GM18858 (cell line): ENCODE data around the gene GNAI2.

ENCODE experiments used
- ATAC-seq: cut with Tn5 transposase; IDR thresholded peaks from one replicate; pipeline ENCODE4 v1.9.1; 2021; ENCODE audit not compliant: unreplicated experiment

The GNAI2 gene

DNA sequence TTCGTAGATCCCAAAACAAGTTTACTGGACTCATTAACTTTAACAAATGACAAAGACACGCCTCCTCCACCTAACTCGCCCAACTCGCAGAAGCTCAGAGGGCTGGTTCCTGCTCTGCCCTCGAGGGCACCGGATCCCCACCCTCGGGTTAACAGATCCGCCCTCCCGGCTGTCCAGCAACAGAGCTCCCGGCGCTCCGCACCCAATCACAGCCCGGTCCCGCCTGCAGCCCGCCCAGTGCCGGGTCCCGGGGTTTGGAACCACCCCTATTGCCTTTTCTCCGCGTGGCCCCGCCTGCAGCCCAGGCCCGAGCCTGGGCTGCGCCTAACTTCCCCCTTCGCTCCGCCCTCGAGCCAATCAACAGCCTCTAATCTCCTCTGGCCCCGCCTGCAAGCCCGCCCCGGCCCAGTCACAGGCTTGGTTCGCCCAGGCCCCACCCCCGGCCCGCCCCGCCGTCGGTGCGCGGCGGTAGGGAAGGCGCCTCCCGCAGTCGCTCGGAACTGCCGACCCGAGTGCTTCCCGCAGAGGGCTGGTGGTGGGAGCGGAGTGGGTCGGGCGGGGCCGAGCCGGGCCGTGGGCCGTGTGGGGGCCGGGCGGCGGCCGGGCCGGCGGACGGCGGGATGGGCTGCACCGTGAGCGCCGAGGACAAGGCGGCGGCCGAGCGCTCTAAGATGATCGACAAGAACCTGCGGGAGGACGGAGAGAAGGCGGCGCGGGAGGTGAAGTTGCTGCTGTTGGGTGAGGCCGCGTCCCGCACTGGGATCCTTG lies at the start of gene GNAI2:
Gene GNAI2 (plus strand): TSS at position 489 of the 768 bp plus-strand sequence. CDS start 132 bp downstream, at position 621.
- peak; percentile 88 for ATAC-seq

DNA sequence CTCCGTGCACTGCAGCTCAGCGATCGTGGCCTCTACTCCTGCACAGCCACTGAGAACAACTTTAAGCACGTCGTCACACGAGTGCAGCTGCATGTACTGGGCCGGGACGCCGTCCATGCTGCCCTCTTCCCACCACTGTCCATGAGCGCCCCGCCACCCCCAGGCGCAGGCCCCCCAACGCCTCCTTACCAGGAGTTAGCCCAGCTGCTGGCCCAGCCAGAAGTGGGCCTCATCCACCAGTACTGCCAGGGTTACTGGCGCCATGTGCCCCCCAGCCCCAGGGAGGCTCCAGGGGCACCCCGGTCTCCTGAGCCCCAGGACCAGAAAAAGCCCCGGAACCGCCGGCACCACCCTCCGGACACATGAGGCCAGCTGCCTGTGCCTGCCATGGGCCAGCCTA lies 48.3 kb upstream of the GNAI2 start:
- ATAC-seq: no peak

- no peak for ATAC-seq
Observed at GRCh38 chr3:50189274-50189673, 46.7 kb upstream of the GNAI2 start.

GRCh38 chr3:50189989-50190388 lies 46.0 kb upstream of the GNAI2 start:
- no peak for ATAC-seq

DNA sequence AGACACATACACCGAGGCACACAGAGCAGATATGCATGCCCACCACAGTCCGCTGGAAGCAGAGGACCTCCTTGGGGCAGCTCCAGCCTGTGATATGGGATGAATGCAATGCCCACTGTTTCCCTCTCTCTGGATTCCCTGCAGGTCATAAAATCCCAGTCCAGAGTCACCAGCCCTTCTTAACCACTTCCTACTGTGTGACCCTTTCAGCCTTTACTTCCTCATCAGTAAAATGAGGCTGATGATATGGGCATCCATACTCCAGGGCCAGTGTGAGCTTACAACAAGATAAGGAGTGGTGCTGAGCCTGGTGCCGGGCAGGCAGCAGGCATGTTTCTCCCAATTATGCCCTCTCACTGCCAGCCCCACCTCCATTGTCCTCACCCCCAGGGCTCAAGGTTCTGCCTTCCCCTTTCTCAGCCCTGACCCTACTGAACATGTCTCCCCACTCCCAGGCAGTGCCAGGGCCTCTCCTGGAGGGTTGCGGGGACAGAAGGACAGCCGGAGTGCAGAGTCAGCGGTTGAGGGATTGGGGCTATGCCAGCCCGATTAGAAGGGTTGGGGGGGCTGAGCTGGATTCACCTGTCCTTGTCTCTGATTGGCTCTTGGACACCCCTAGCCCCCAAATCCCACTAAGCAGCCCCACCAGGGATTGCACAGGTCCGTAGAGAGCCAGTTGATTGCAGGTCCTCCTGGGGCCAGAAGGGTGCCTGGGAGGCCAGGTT lies 44.9 kb upstream of the GNAI2 start, which contains the start of gene GNAT1:
Gene GNAT1 (plus strand): TSS at position 675 of the 725 bp plus-strand sequence. CDS start 116 bp downstream, outside the sequence.
- no peak for ATAC-seq

GRCh38 chr3:50192124-50192523 lies 43.9 kb upstream of the GNAI2 start:
- no peak for ATAC-seq

DNA sequence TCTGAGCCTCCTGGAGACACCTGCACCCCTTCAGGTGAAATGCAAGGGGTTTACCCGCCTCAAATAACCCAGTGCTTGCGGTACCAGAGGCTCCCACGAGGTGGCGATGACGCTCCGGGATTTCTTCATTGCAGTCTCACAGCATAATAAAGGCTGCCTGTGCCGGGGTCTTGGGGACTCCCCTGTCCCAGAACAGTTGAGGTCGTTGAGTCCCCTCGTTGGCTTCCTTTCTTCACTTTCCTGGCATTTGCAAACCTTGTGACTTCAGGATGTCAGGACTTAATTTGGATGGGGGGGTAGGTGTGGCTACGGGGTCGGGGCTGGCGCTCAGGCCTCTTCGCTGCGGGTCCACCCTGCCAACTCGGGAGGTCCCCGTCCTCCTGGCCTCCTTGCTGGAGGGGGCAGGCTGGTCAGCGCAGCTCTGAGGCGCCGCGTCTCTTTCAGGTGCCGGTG lies 43.3 kb upstream of the GNAI2 start:
- no peak for ATAC-seq

DNA sequence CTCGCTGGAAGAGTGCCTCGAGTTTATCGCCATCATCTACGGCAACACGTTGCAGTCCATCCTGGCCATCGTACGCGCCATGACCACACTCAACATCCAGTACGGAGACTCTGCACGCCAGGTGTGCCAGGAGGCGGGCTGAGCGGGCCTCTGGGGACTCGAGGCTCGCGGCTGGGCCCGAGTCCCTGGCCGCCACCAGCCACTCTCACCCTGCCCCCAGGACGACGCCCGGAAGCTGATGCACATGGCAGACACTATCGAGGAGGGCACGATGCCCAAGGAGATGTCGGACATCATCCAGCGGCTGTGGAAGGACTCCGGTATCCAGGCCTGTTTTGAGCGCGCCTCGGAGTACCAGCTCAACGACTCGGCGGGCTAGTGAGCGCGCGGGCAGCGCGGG lies 42.7 kb upstream of the GNAI2 start:
- ATAC-seq: no peak

GRCh38 chr3:50193746-50194127 lies 42.3 kb upstream of the GNAI2 start:
- no peak for ATAC-seq

- no peak for ATAC-seq
Observed at GRCh38 chr3:50194128-50194902, 41.7 kb upstream of the GNAI2 start.

GRCh38 chr3:50194903-50195500 lies 41.0 kb upstream of the GNAI2 start:
- no peak for ATAC-seq

- no peak for ATAC-seq
Observed at GRCh38 chr3:50195501-50196252, 40.3 kb upstream of the GNAI2 start.

GRCh38 chr3:50196253-50196801 lies 39.7 kb upstream of the GNAI2 start:
- no peak for ATAC-seq

GRCh38 chr3:50201573-50202315 lies 34.3 kb upstream of the GNAI2 start:
- ATAC-seq: no peak

GRCh38 chr3:50202353-50203112 lies 33.5 kb upstream of the GNAI2 start:
- no peak for ATAC-seq

DNA sequence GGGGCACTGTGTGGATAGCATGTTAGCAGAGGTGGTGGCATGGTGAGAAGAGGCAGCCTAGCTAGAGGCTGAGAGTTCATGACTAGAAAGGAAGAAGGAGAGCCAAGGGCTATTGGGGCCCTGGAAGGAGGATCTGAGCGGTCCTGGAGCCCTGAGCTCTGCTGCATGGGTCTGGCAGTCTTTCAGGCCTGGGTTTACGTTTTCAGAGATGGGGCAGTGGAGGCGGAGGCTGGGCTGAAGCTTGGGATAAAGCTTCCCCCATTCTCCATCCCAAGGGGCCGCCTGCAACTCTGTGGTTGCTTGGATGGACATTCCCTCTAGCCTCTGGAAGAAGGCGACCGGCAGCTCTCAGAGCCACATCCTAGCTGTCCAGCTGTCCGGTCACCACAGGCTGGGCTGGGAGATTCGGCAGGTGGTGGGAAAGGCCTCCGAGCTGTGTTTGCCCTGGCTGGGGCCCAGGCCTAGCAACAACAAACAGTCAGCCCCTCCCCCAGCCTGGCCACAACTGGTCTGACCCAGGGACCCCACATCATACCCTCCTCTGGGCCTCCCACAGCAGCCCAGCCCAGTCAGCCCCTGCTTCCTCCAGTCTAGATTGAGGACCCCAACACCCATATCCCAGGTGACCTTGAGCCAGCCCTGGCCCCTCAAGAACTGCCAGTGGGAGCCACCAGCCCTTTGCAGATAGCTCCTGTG lies 32.7 kb upstream of the GNAI2 start:
- ATAC-seq: no peak

- no peak for ATAC-seq
Observed at GRCh38 chr3:50203809-50204803, 31.9 kb upstream of the GNAI2 start.
